PC-3 (cell line): ENCODE results near the gene EDEM3. TPM values are rescaled to one million over a fixed set of nuclear protein-coding genes. Genes with fewer than 3 reads are reported as not detected.
A peak's percentile ranks its signal among the peaks of the same experiment; 100 is the strongest.

Experiments used
- ATAC-seq: fragments of 200-7000 bp; cut with Tn5 transposase; 2 replicates; pipeline ENCODE4 v1.9.1; 2020; ENCODE audit warnings: mild to moderate bottlenecking, moderate library complexity
- BruUV-seq: library from RNA; stranded (reverse); fragments of 400-500 nt; replicated peaks from 2 replicates; lab custom pipeline; 2021; lab: Mats Ljungman, UMichigan
- CTCF ChIA-PET: fragments of 300-600 bp; sonication (Branson Sonifier 250); formaldehyde crosslinking; loops from one replicate; lab custom pipeline; 2022; ENCODE audit warnings: antibody characterized with exemption; lab: Charles Lee
- POLR2A ChIA-PET: fragments of 300-600 bp; sonication (Branson Sonifier 250); formaldehyde crosslinking; loops from one replicate; lab custom pipeline; 2022; ENCODE audit warnings: antibody characterized with exemption; ENCODE audit not compliant: unreplicated experiment; lab: Charles Lee
- DNase-seq: peaks from one replicate; pipeline ENCODE4 v3.0.0-alpha.2; 2015
- H2AFZ ChIP-seq: fragments of 300-600 bp; sonication (generic); 2 replicates; pipeline ENCODE4 v1.6.0; 2016; ENCODE audit warnings: antibody characterized with exemption, low read length
- H3F3A ChIP-seq: fragments of 300-600 bp; sonication (generic); one replicate; pipeline ENCODE4 v1.6.0; 2017; ENCODE audit warnings: antibody characterized with exemption, low read length, control low read depth, mild to moderate bottlenecking; ENCODE audit not compliant: unreplicated experiment
- H3K27ac ChIP-seq: fragments of 300-600 bp; sonication (generic); 2 replicates; pipeline ENCODE4 v1.5.1; 2016; ENCODE audit warnings: mild to moderate bottlenecking, low read length
- H3K27me3 ChIP-seq: fragments of 300-600 bp; sonication (generic); 2 replicates; pipeline ENCODE4 v1.6.1; 2016; ENCODE audit warnings: low read length, mixed read lengths
- H3K36me3 ChIP-seq: fragments of 300-600 bp; sonication (generic); 2 replicates; pipeline ENCODE4 v1.6.1; 2016; ENCODE audit warnings: low read depth, mixed run types, low read length, mixed read lengths
- H3K4me1 ChIP-seq: fragments of 300-600 bp; sonication (generic); 2 replicates; pipeline ENCODE4 v1.5.1; 2016; ENCODE audit warnings: low read length; ENCODE audit not compliant: insufficient read depth
- H3K4me2 ChIP-seq: fragments of 300-600 bp; sonication (generic); 2 replicates; pipeline ENCODE4 v1.6.0; 2016; ENCODE audit warnings: low read length
- H3K4me3 ChIP-seq: fragments of 300-600 bp; sonication (generic); 2 replicates; pipeline ENCODE4 v1.5.1; 2016; ENCODE audit warnings: mild to moderate bottlenecking, low read length, mixed read lengths
- H3K79me2 ChIP-seq: fragments of 300-600 bp; sonication (generic); 2 replicates; pipeline ENCODE4 v1.6.1; 2017; ENCODE audit warnings: low read length, mixed read lengths
- H3K9ac ChIP-seq: fragments of 300-600 bp; sonication (generic); 2 replicates; pipeline ENCODE4 v1.6.0; 2016; ENCODE audit warnings: mild to moderate bottlenecking, low read length
- H3K9me2 ChIP-seq: fragments of 300-600 bp; sonication (generic); replicated peaks from 2 replicates; pipeline ENCODE4 v1.6.1; 2016; ENCODE audit warnings: mixed run types, low read length, mixed read lengths
- H3K9me3 ChIP-seq: fragments of 300-600 bp; sonication (generic); 2 replicates; pipeline ENCODE4 v1.6.1; 2016; ENCODE audit warnings: low read length, mixed read lengths
- H4K20me1 ChIP-seq: fragments of 300-600 bp; sonication (generic); 2 replicates; pipeline ENCODE4 v1.6.1; 2016; ENCODE audit warnings: low read length, mixed read lengths
- EZH2 ChIP-seq: fragments of 300-600 bp; sonication (generic); IDR thresholded peaks from one replicate; pipeline ENCODE4 v1.6.1; 2017; ENCODE audit warnings: antibody characterized with exemption, mild to moderate bottlenecking, low read length; ENCODE audit not compliant: unreplicated experiment
- EZH2phosphoT487 ChIP-seq: fragments of 300-600 bp; sonication (generic); IDR thresholded peaks from 2 replicates; pipeline ENCODE4 v1.6.1; 2018; ENCODE audit warnings: mild to moderate bottlenecking, antibody characterized with exemption, low read length, borderline replicate concordance
- intact Hi-C: fragments of 100-400 bp; cut with micrococcal nuclease; formaldehyde crosslinking; loops from 2 replicates; pipeline ENCODE4 v1.9.0; 2023
- total RNA-seq: library from RNA; depleted of rRNA; stranded (reverse); fragments of >200 nt; gene quantifications from 2 replicates; pipeline ENCODE4 v1.2.3, GENCODE V29; 2014
- TF ChIP-seq, protein P1 (sequence below): fragments of 300-600 bp; sonication (generic); conservative IDR thresholded peaks from 2 replicates; pipeline ENCODE4 v1.5.1; 2017; ENCODE audit warnings: antibody characterized with exemption, low read depth, mild to moderate bottlenecking, low read length

The EDEM3 gene
- total RNA-seq, 1 experiment from 2014 or later: 16.2 TPM

DNA sequence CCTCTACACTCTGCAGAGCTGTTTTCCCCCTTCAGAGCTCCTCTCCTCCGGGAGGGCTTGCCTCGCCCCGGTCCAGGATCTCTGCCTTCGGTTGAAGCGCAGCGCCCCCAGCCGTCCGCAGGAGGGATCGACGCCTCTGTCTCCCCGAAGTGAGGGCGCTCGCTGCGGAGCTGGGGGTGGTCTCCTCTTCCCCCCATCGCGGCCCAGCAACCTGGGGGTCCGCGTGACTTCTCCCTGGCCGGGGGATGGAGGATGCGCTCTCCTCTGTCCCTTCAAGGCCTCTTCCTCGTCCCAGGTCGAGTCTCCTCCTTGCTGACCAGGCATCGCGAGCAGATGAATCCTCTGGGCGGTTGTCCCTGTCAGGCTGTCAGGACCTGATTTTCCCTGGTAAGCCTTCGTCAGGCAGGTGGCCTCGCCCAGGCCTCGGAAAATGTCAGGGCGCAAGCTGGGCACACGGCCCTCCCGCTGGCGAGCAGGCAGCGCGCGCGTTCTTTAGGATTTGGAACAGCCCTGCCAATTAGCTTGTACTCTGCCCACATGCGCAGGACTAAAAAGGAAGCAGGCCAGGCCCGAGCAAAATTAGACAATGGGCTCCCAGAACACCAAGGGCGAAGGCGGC is 90.5 kb downstream of the EDEM3 start:
- Histone ChIP-seq H2AFZ (peak overlapping the region; percentile 87), H3K9me2 (no peaks in the 10 kb centered on the region), H3K4me2 (peak overlapping the region; percentile 80), H3K27me3 (no peaks in the 10 kb centered on the region), H3K27ac (no peak overlapping the region), H4K20me1 (no peaks in the 10 kb centered on the region), H3K79me2 (no peaks in the 10 kb centered on the region), H3K4me3 (peak overlapping the region; percentile 65), H3K36me3 (no peaks in the 10 kb centered on the region), H3K9ac (peak overlapping the region; percentile 34; the same call in 1 of the 2 replicates), H3K9me3 (no peaks in the 10 kb centered on the region), H3F3A (no peaks in the 10 kb centered on the region), H3K4me1 (no peaks in the 10 kb centered on the region)
- DNase-seq (peak; percentile 69), ATAC-seq (peak; percentile 92)
- CTCF ChIA-PET: interaction anchor here (0.6 to 1.5 kb wide), 8 partner anchors 58 to 441 kb away, joined by 3 to 8 read pairs (median 3); no protein-coding TSS in a partner anchor
- BruUV-seq: no TSS peak
- intact Hi-C loops: loop anchor here (5.0 to 10.0 kb wide), 4 partner anchors 72 to 419 kb away; partner anchors contain the start of gene C1orf21
- TF ChIP-seq EZH2phosphoT487: no peak
- TF ChIP-seq, protein P1, sequence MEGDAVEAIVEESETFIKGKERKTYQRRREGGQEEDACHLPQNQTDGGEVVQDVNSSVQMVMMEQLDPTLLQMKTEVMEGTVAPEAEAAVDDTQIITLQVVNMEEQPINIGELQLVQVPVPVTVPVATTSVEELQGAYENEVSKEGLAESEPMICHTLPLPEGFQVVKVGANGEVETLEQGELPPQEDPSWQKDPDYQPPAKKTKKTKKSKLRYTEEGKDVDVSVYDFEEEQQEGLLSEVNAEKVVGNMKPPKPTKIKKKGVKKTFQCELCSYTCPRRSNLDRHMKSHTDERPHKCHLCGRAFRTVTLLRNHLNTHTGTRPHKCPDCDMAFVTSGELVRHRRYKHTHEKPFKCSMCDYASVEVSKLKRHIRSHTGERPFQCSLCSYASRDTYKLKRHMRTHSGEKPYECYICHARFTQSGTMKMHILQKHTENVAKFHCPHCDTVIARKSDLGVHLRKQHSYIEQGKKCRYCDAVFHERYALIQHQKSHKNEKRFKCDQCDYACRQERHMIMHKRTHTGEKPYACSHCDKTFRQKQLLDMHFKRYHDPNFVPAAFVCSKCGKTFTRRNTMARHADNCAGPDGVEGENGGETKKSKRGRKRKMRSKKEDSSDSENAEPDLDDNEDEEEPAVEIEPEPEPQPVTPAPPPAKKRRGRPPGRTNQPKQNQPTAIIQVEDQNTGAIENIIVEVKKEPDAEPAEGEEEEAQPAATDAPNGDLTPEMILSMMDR: peak; percentile 85
- no peak for TF ChIP-seq EZH2
- POLR2A ChIA-PET: no interaction called here

DNA sequence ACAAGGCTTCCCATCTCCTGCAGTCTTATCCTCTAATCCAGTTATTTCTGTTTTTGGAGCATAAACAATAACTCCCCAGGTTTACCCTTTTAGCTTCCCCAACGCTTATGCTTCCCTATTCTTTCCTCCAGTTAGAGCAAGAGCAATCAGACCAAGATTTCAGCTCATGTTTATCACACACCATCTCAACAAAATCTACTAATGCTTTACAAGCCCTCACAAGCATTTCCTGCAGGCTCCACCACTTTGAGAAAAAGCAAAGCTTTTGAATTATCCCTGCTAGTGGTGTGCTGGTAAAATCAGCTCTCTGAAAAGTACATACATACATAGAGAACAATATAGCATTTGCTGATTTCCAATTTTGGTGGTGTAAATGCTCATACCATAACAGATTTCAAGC is 92.9 kb downstream of the EDEM3 start:
- Histone ChIP-seq H3K9me2 (no peaks in the 10 kb centered on the region), H3K4me3 (no peak overlapping the region), H3K4me1 (no peaks in the 10 kb centered on the region), H3K9ac (no peak overlapping the region), H4K20me1 (no peaks in the 10 kb centered on the region), H3K4me2 (no peak overlapping the region), H2AFZ (no peak overlapping the region), H3K27ac (no peak overlapping the region), H3K79me2 (no peaks in the 10 kb centered on the region), H3K27me3 (no peaks in the 10 kb centered on the region), H3K36me3 (no peaks in the 10 kb centered on the region), H3F3A (no peaks in the 10 kb centered on the region), H3K9me3 (no peaks in the 10 kb centered on the region)
- TF ChIP-seq EZH2 (no peak), EZH2phosphoT487 (no peak)
- TF ChIP-seq, protein P1: no peak
- intact Hi-C loops: loop anchor here (2.0 to 10.0 kb wide), 5 partner anchors 70 to 587 kb away; partner anchors contain the start of gene C1orf21
- DNase-seq (no peak), ATAC-seq (no peak)
- ChIA-PET POLR2A (interaction anchor here (0.6 kb wide), 1 partner anchor 586 kb away, joined by 4 read pairs; no protein-coding TSS in a partner anchor), CTCF (interaction anchor here (0.8 kb wide), 1 partner anchor 439 kb away, joined by 3 read pairs; no protein-coding TSS in a partner anchor)
- BruUV-seq: no TSS peak
